HCEC 1CT (cell line): ENCODE data around the gene ITPR1.

ENCODE experiments used
- DNase-seq: peaks from one replicate; pipeline ENCODE4 v3.0.0-alpha.2; 2017

The ITPR1 gene

DNA sequence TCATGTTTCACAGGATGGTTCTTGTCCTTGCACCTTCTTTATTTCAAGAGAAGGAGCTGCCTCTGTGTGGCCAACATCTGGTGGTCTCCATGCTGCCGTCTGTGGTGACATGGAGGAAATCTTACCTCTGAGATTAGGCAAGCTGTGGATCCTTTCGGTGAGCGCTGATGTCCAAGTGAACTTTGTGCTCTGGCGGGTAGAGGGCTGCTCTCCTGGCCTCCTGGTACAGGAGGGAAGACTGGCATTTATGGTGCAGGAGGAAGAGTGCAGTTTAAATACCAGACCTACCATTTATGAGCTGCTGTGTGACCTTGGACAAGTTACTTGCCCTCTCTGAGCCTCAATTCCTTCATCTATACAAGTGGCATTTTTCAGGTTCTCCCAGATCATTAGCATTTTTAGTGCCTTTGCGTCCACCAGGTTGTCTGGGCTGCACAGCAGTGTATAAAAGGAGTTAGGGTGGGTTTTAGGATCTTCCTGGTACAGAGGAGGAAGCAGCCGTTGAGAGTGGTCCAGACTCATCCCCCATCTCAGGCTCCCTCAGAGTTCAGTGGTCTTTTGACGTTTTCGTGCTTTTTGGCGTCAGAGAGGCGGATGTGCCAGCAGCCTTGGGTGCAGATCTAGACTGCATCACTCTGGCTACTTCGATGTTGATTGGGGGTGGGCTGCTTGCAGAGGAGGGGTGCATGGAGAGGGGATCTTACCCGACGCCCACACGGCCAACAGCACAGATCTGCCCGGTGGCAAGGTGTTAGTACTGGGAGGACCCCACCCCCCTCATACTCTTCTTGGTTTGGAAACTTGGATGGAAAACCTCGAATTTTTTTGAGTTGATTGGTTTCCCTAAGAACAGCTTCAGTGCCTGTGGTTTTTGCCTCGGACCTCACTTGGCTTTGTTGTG lies 162.2 kb downstream of the ITPR1 start:
- DNase-seq: no peak

DNA sequence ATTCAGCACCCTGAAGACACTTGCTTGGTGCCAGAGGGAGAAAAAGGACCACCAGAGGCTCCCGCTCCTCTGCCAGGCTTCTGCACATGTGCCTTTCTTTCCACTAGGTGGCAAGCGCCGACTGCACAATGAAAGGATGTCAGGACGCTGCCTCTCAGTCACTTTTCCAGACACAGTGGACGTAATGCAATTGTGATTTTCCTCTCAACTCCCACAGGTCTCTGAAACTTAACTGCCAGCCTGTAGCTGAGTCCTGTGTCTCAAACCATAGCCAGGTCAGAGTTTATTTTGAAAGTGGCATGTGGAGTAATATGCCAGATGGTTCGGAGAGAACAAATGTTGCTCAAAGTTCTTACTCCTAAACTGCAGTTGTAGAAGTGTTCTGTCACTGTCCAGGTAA lies 162.9 kb downstream of the ITPR1 start:
- DNase-seq: peak; percentile 61

DNA sequence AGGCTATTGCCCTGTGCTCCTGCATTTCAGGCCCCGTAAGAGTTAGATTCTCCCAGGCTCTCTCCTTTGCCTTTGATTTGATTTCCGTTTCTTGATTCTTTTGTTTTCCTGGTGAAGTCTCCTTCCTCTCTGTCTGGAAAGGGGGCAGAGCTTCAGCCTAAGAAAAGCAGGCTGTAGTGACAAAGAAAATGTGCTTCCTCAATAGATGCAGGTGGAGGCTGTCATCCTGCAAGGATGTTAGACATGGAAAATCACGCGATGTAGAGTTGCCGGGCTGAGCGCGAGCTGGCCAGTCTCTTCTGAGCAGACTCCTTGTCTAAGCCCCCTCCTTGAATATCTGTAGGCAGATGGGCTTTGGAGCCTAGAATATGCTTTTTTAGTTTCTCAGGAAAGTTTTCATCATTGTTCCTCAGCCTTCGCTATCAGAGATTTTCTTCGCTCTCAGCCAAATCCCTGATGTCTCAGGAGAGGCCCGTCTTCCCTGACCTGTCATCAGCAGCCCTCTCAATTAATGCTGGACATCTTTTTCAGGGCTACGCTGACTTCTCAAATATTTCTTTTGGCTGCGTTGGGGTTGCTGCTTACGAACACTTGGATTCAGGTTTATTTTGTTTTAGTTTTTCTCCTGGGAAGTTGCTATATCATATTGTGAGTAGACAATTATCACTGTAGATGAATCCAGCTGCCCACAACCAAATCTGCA lies 163.6 kb downstream of the ITPR1 start:
- DNase-seq: no peak

DNA sequence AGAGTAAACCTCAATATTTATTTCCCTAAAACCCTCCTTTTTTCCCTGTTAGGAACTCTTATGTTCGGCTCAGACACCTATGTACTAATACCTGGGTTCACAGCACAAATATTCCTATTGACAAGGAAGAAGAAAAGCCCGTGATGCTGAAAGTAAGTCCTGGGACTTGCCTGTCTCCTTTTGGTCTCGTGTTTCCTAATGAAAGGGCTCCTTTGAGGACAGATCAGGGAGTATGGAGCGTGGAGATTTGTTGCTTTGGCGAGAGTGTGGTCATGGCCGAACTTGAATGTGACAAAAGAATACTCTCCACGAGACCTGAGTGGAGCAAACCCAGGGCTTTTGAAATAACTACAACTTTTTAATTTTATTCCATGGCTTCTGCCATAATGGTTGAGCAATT lies 167.8 kb downstream of the ITPR1 start:
- no peak for DNase-seq

DNA sequence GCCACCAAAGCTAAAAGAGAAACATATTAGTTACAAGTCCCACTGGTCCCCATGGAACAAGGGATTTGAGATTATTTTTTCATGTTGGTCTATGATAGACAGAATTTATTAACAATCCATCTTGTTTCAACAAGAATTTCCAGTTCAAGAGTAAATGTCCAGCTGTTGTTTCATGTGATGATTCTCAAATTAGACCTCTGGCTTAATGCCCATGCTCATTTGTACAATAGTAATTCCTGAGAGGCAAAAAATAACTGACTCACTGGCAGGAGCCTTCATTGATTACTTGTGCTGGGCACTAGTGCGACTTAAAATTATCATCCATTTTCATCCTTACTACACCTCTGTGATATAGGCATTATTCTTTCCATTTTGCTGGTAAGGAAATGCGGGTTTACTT lies 171.3 kb downstream of the ITPR1 start:
- no peak for DNase-seq

DNA sequence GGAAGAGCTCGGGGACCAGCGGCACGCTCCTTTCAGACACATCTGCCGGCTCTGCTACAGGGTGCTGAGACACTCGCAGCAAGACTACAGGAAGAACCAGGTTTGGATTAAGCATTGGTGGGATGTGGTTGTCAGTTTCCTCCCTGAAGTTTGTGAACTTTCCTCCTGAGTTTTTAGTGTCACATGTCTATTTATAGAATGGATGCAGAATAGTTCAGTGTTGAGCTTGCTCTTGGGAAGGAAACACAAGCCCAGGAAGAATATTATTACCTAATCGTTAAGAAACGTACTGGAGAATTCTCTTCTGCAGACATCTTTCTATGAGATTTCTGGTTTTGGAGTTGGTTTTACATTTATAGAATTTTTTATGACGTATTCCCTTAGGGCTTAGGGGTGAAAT lies 172.0 kb downstream of the ITPR1 start:
- no peak for DNase-seq

DNA sequence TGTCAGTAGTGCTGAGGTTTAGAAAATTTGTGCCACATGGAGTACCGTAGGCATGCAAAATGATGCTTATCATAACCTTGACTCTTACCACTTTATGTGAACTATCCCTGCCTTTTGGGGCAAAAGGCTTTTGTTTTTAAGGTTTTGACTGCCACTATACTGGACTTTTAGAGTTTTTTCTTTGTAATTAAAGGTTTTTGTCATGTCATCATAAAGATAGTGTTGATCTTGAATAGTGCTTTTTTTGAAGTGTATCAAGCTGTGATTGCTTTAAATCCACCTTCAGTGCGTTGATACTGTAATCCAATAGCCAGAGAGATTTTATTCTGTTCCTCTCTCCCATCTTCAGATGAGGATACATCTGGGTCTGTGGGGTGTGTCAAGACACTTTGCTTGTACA lies 172.9 kb downstream of the ITPR1 start:
- no peak for DNase-seq

DNA sequence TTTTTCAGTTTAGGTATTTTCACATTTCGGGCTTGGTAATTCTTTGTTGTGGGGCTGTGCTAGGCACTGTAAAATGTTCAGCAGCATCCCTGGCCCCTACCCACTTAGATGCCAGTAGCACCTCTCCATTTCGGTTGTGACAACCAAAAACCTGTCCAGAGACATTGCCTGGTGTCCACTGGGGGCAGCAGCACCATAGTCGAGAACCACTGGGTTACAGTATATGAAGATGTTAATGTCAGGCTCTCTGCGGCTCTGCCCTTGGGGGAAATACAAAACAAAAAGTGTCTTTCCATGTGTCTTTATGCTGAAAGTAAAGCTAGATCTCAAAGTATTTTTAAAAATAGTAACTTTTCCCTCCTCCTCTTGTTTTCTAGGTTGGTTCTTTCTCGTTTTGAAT lies 177.2 kb downstream of the ITPR1 start:
- DNase-seq: no peak

DNA sequence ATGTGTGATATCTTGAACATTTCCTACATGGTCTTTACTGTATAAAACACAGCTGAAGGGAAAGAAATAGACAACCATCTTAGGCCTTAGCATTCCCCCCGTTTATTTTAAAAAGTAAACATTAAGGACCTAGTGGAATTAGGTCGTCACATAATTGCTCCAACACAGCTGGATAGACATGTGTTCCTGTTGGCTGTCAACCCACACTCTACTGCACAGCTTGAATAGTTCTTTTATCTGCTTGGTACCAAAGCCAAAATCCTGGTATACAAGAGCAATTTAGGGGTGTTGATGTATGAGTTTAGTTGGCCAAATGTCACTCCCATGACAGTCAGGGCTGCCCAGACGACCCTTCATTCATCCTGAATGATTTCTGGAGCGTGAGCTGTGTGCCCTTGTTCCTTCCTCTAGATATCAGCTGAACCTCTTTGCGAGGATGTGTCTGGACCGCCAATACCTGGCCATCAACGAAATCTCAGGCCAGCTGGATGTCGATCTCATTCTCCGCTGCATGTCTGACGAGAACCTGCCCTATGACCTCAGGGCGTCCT lies 179.7 kb downstream of the ITPR1 start:
- DNase-seq: no peak

DNA sequence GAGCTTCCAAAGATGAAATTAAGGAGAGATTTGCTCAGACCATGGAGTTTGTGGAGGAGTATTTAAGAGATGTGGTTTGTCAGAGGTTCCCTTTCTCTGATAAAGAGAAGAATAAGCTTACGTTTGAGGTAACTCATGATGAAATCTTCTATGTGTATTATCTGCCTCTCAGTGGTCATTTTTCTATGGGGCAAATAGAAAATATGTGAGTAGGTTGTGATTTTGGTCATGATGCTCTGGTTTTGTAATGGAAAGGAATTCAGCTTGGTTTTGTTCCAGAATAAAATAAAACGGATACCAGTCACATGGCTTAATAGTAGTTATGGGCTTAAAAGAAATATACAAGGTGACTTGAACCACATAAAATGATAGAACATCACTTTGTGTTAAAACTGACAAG lies 181.1 kb downstream of the ITPR1 start:
- peak; percentile 52 for DNase-seq

DNA sequence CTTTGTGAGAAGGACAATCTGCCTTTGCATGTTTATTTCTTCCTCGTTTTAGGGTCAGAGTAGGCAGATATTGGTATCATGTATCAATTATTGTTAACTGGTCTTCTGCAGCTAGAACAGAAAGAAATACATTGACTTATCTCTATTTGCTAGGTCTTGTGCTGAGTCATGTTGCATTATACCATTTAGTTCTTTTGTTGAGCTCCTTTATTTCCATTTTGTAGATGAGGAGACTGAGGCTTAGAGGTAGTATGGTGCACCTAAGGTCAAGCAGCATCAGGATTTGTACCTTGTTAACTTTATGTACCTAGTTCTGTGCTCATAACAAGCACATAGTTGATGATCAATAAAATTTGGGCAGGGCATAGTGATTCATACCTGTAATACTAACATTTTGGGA lies 182.6 kb downstream of the ITPR1 start:
- DNase-seq: no peak

DNA sequence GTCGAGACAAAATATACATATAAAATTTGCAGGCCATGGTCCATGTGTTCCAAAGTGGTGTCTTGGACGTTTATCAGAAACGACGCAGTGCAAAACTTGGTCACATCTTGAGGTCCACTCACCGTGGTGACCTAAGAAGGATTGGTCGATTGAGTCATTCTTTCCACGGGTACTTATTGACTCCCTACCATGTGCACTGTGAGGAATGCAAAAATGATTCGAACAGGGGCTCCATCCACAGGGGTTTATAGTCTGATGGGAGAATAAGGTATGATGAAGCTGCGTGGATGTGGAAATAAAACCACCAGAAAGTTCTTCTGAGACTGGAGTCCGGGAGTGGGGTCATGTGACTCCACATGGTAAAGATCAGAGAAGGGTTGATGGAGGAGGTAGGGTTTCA lies 185.2 kb downstream of the ITPR1 start:
- no peak for DNase-seq

DNA sequence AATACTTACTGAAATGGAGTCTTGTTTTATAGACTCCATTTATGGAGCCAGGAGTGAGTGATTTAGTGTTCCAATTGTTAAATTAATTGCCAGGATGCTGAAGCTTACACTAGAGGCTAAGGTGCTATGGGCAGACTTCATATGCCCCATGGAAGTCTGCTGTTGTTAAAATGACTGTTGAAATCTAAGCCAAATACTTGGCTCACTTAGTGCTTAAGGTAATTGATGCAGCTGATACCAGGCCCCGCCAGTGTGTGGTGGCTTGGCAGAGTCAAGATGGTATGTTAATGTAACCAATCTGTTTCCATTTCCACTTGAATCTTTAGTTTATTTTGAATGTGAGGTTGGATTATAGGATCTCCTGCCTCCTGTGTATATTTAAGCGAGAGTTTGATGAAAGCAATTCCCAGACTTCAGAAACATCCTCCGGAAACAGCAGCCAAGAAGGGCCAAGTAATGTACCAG lies 187.1 kb downstream of the ITPR1 start:
- no peak for DNase-seq

DNA sequence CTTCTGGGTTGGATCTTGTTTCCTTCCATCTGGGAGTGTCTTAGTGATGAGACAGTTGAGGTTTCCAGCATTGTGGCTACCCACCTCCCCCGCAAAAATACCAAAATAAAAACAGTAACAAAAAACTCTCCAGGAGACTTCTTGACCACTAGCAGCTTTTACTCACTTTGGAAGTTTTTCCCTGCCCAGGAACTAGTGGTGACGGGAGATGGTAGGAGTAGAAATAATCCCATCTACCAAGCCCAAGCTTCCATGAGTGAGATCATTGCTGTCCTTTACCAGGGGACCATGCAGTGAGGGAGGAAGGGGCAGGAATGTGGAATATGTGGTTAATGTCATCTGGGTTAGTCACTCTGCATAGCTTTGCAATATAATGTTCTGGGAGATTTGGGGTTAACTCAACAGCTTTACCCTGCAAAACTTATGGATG lies 187.7 kb downstream of the ITPR1 start:
- peak; percentile 53 for DNase-seq

DNA sequence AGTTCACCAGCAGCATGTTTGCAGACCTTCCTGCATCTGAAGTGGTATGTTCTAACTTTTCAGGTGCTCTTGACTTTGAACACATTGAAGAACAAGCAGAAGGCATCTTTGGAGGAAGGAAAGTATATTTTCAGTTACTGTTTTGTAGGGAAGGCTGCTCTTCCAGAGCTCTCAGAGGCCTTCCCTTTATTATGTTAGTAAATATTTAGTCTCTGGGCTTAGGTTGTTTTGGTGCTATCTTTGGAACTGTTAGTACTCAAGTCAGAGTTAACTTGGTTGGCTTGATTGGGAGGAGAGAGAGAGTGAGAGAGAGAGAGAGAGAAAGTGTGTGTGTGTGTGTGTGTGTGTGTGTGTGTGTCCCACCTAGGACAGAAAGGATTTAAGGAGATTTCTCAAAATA lies 188.2 kb downstream of the ITPR1 start:
- DNase-seq: no peak

DNA sequence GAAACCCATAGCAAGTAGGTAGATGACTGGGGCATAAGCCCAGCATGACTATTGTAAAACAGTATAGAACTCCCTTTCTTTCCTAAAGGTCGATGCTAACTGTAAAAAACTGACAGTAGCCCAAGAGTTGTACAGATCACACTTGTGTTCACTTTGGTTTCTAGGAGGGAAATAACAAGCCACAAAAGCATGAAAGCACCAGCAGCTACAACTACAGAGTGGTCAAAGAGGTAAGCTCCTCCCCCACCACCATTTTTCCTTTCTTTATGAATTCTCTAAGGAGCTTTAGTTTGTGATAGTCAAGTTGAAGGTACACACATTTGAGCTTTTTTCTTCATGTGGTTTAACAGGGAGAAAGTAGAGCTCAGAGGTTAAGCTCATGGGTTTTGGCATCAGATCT lies 191.0 kb downstream of the ITPR1 start:
- DNase-seq: no peak

DNA sequence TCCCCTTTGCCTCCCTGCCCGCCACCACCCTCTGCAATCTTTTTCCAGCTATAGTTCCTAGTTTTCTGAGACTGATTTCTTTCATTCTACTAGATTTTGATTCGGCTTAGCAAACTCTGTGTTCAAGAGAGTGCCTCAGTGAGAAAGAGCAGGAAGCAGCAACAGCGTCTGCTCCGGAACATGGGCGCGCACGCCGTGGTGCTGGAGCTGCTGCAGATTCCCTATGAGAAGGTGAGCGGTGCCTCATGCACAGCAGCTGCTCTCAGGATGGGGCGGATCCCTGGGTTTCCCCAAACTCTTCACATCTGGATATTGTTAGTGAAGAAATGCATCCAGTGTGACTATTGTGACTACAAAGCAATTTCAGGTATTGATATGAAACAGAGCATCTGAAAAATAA lies 191.8 kb downstream of the ITPR1 start:
- DNase-seq: no peak

DNA sequence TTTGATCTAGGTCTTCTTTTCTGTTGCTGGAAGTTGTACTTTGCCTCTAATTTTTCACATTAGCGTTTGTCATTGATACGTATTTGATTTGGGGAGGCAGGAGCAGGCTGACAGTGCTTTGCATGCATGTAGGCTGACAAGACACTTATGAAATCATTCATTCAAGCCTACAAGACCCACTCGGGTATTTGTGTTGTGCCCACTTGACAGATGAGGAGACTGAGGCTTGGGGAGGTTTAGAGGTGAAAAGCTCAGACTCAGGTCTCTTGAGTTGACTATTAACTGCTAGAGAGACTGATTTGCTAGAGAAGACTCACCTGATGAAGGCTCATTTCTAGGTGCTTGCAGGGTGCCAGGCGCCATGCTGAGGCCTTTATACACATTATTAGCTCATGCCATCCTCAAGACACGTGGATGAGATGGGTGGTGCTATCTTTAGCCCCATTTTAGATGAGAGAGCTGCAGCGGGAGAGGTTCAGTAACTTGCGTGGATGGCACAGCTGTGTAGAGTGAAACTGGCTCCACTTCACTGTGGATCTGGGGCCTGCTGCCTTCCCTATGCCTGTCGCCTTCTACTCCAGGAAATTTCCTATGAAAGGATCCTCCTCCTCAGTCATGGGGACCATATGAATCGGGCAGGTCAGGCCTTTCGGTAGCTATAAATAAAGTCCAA lies 192.7 kb downstream of the ITPR1 start:
- DNase-seq: no peak

DNA sequence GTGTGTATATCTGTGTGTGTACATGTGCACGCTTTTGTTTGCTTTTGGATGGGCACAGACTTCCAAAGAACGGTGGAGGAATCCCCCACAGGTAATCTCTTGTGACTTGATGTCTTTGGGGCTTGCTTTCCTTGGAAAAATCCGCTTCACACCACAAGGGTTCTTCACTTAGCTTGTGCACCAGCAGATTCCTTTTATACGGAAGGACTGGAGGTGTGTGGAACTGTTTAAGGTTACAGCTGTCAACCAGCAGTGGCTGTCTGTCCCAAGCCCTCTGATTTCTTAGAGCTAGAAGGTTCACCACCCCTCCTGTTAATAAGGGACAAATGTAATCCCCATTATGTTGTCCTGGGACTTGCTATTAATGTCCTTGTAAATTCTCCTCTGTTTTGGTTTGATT lies 193.5 kb downstream of the ITPR1 start:
- DNase-seq: no peak

DNA sequence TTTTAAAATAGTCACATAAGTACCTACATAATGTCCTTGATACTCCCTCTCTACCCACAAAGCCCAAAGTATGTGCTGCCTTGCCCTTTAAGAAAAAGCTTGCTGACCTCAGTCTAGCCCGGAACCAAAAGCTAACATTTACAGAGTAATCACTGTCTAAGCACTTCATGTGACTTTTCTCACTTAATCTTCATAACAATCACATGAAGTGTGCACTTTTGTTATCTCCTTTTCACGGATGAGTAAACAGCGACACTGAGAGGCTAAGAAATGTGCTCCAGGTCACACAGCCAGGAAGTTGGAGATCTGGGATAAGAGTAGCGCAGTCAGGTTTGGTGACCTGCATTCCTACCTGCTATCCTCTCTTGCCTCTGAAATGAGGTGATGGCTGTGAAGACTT lies 194.0 kb downstream of the ITPR1 start:
- DNase-seq: no peak

DNA sequence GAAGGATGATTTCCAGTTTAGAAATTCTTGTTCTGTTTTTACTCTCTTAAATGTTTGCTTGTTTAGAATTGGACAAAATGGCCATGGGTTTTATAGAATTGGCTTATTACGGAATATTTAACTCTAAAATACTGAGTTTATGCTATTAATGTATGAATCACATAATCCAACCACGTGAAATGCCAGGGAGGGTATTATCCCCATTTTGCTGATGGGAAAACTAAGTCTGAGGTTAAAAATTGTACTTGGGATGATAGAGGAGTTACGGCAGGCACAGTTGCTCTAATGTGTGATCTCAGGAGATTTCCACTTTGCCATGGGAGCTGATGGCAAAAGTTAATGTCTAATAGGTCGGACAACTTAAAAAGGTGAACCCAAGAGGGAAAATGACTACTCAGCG lies 194.4 kb downstream of the ITPR1 start:
- no peak for DNase-seq

DNA sequence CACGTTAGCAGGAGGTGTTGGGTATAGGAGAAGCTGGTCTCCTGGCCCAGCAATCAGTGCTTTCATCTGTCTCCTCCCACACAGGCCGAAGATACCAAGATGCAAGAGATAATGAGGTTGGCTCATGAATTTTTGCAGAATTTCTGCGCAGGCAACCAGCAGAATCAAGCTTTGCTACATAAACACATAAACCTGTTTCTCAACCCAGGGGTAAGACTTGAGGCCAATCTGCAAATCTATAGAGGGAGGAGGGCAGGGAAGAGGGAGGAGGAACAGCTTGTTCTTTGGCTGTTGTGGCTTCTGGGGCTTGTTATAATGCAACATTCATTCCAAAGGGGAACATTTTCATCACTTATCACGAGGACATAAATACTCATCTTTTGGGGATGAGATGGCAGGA lies 195.3 kb downstream of the ITPR1 start:
- no peak for DNase-seq

DNA sequence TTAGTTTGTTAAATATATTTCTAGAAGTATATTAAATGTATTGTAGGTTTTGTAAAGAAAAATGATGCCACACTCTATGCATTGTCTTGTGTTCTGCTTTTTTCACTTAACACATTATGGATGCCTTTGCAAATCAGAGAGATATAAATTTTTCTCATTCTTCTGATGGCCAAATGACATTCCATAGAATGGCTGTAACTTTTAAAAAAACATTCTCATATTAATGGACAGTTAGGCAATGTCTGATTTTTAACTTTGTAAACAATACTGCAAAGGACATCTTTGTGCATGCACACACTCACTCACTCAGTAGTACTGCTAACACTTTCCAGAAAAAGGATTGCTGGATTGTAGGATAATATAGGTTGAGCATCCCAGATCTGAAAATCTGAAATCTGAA lies 195.9 kb downstream of the ITPR1 start:
- DNase-seq: no peak

DNA sequence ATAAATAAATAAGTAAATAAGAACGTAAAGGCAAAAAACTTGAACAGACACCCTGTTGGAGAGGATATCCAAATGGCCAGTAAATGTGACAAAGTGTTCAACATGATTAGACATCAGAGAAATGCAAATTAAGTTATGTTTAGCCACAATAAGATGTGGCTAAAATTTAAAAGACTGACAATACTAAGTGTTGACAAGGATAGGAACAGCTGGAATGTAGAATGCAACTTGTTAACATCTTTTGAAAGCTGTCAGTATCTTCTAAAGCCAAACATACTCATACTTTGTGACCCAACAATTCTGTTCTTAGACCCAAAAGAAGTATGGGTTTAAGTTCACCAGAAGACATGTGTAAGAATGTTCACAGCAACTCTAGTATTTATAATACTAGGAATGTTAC lies 197.1 kb downstream of the ITPR1 start:
- no peak for DNase-seq
